ENCODE results near the gene FKBP3.

FKBP3 gene

DNA sequence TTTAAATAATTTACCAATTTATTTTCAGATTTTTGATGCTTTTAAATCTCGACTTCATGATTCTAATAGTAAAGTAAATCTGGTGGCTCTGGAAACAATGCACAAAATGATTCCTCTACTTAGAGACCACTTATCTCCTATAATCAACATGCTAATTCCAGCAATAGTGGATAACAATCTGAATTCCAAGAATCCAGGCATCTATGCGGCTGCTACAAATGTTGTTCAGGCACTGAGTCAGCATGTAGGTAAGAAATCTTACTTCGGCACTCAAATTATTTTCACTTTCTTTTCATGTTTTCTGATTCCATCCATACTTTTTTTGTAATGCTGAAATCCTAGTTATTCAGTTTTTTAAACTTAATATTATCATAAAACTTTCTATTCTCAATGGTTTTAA lies 65.9 kb downstream of the FKBP3 start:
- no peak overlapping the region for H3K4me3 ChIP-seq (ENCODE audit: low read depth in 1 of 2, low read length in 2 of 2)
- no peaks in the 10 kb centered on the region for H3K27me3 ChIP-seq (ENCODE audit: control insufficient read depth in 1 of 2, insufficient read depth in 2 of 2, low read length in 2 of 2)
- no peak overlapping the region for H3K27ac ChIP-seq (ENCODE audit: low read depth, low read length)
- H3K9ac ChIP-seq (ENCODE audit: low read depth in 1 of 2, low read length in 2 of 2), result no peak overlapping the region
- H3K9me3 ChIP-seq (ENCODE audit: control insufficient read depth in 1 of 2, low read length in 2 of 2), result no peaks in the 10 kb centered on the region
- peaks cover 4 to 7% of the 10 kb centered on the region in 2 donors for H3K36me3 ChIP-seq (ENCODE audit: control insufficient read depth in 1 of 2, insufficient read depth in 2 of 2, low read length in 2 of 2)
- no peaks in the 10 kb centered on the region for H3K4me1 ChIP-seq (ENCODE audit: control insufficient read depth in 1 of 2, insufficient read depth in 2 of 2, low read length in 2 of 2)

DNA sequence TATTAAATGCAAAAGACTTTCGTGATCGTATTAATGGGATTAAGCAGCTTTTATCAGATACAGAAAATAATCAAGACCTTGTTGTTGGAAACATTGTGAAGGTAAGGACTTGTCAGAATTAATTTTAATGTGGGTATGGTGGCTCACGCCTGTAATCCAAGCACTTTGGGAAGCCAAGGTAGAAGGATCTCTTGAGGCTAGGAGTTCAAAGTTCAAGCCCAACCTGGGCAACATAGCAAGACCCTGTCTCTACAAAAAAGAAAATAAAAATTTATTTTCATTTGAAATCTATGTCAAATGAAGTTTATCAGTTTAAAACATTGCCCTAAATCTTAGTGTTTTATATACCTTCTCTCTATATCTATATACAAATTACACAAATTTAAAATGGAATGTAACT lies 67.6 kb downstream of the FKBP3 start:
- H3K9me3 ChIP-seq (ENCODE audit: control insufficient read depth in 1 of 2, low read length in 2 of 2), result no peaks in the 10 kb centered on the region
- no peaks in the 10 kb centered on the region for H3K4me1 ChIP-seq (ENCODE audit: control insufficient read depth in 1 of 2, insufficient read depth in 2 of 2, low read length in 2 of 2)
- H3K27ac ChIP-seq (ENCODE audit: low read depth, low read length), result no peak overlapping the region
- H3K9ac ChIP-seq (ENCODE audit: low read depth in 1 of 2, low read length in 2 of 2), result no peak overlapping the region
- no peaks in the 10 kb centered on the region for H3K27me3 ChIP-seq (ENCODE audit: control insufficient read depth in 1 of 2, insufficient read depth in 2 of 2, low read length in 2 of 2)
- peaks cover 0 to 3% of the 10 kb centered on the region in 2 donors for H3K36me3 ChIP-seq (ENCODE audit: control insufficient read depth in 1 of 2, insufficient read depth in 2 of 2, low read length in 2 of 2)
- H3K4me3 ChIP-seq (ENCODE audit: low read depth in 1 of 2, low read length in 2 of 2), result no peak overlapping the region

DNA sequence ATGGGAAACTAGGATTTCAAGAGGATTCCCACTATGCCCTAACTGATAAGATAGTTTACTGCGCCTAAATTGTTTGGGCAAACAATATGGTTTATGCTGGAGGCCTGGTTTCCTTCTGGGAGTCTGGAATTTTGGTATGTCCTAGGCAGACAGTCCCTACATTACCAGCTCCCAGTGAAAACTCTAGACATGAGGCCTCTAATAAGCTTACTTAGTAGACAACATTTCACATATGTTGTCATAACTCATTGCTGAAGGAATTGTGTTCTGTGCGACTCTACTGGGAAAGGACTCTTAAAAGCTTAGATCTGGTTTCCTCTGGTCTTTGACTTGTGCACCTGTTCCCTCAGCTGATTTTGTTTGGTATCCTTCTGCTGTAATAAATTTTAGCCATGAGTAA lies 68.3 kb downstream of the FKBP3 start:
- no peak overlapping the region for H3K27ac ChIP-seq (ENCODE audit: low read depth, low read length)

More for the DNA sequence above, 68.3 kb downstream of the FKBP3 start:
- Histone ChIP-seq H3K9ac (ENCODE audit: low read depth in 1 of 2, low read length in 2 of 2) (no peak overlapping the region), H3K36me3 (ENCODE audit: control insufficient read depth in 1 of 2, insufficient read depth in 2 of 2, low read length in 2 of 2) (peaks cover 0 to 3% of the 10 kb centered on the region in 2 donors), H3K4me1 (ENCODE audit: control insufficient read depth in 1 of 2, insufficient read depth in 2 of 2, low read length in 2 of 2) (no peaks in the 10 kb centered on the region), H3K27me3 (ENCODE audit: control insufficient read depth in 1 of 2, insufficient read depth in 2 of 2, low read length in 2 of 2) (no peaks in the 10 kb centered on the region), H3K9me3 (ENCODE audit: control insufficient read depth in 1 of 2, low read length in 2 of 2) (no peaks in the 10 kb centered on the region), H3K4me3 (ENCODE audit: low read depth in 1 of 2, low read length in 2 of 2) (no peak overlapping the region)

Data from duodenal mucosa (tissue), 2 donors.